AG04450 (cell line): ENCODE results near the gene VPS8. TPM values are rescaled to one million over a fixed set of nuclear protein-coding genes. Genes with fewer than 3 reads are reported as not detected.

ENCODE experiments used
- CTCF ChIA-PET: fragments of 300-600, 350-600 bp; formaldehyde crosslinking; extraction: SDS; loops from one replicate; lab custom pipeline; 2022; ENCODE audit warnings: antibody characterized with exemption, inconsistent platforms; lab: Charles Lee
- POLR2A ChIA-PET: fragments of 350-600 bp; formaldehyde crosslinking; extraction: SDS; loops from one replicate; lab custom pipeline; 2021; ENCODE audit warnings: antibody characterized with exemption, inconsistent platforms; lab: Yijun Ruan, JAX
- DNase-seq: peaks from one replicate; pipeline ENCODE4 v3.0.0-alpha.2; 2011; ENCODE audit warnings: low read depth, low spot score
- H3K27ac ChIP-seq: one replicate; pipeline ENCODE4 v1.5.1; 2012; ENCODE audit warnings: low read depth, low read length, control low read depth
- H3K27me3 ChIP-seq: one replicate; pipeline ENCODE4 v1.6.0; 2012; ENCODE audit warnings: low read length; ENCODE audit not compliant: control insufficient read depth, insufficient read depth
- H3K4me3 ChIP-seq: 2 replicates; pipeline ENCODE4 v1.5.1; 2011; ENCODE audit warnings: mild to moderate bottlenecking, low read depth, low read length, control low read depth
- H3K9me3 ChIP-seq: 2 replicates; pipeline ENCODE4 v1.5.1; 2012; ENCODE audit warnings: low read length; ENCODE audit not compliant: control insufficient read depth, insufficient read depth
- polyA plus RNA-seq: library from polyadenylated mRNA; depleted of rRNA; stranded (reverse); fragments of >200 nt; gene quantifications from 2 replicates; pipeline ENCODE4 v1.2.3, GENCODE V29; 2011
- TF ChIP-seq, protein P1 (sequence below): IDR thresholded peaks from 2 replicates; pipeline ENCODE4 v1.5.1; 2011; ENCODE audit warnings: low read depth, low read length, control low read depth, inconsistent platforms

The VPS8 gene
- polyA plus RNA-seq, 1 experiment, result 40.6 TPM

DNA sequence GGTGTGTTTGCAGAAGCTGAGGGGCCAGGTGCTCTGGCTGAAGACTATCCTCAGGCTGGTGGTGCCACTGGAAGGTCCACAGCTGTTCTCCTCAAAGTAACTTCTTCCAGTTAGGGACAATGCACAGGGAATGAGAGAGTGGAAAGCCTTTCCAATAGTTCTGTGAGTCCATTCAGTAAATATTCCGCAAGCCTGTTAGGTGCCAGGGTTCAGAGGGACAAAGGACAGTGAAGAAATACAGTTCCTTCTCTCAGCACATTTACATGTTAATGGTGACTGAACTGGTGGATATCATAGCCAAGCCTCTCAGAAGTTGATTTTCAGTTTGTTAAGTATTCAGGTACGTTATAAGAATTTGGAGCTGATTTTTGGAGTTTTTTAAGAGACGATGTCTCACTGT, 218.4 kb downstream of the VPS8 start:
- Histone ChIP-seq H3K4me3 (no peak overlapping the region), H3K27ac (no peak overlapping the region), H3K9me3 (no peaks in the 10 kb centered on the region), H3K27me3 (no peaks in the 10 kb centered on the region)
- DNase-seq, result no peak
- TF ChIP-seq, protein P1, sequence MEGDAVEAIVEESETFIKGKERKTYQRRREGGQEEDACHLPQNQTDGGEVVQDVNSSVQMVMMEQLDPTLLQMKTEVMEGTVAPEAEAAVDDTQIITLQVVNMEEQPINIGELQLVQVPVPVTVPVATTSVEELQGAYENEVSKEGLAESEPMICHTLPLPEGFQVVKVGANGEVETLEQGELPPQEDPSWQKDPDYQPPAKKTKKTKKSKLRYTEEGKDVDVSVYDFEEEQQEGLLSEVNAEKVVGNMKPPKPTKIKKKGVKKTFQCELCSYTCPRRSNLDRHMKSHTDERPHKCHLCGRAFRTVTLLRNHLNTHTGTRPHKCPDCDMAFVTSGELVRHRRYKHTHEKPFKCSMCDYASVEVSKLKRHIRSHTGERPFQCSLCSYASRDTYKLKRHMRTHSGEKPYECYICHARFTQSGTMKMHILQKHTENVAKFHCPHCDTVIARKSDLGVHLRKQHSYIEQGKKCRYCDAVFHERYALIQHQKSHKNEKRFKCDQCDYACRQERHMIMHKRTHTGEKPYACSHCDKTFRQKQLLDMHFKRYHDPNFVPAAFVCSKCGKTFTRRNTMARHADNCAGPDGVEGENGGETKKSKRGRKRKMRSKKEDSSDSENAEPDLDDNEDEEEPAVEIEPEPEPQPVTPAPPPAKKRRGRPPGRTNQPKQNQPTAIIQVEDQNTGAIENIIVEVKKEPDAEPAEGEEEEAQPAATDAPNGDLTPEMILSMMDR, result no peak
- ChIA-PET POLR2A (no interaction called here), CTCF (no interaction called here)

DNA sequence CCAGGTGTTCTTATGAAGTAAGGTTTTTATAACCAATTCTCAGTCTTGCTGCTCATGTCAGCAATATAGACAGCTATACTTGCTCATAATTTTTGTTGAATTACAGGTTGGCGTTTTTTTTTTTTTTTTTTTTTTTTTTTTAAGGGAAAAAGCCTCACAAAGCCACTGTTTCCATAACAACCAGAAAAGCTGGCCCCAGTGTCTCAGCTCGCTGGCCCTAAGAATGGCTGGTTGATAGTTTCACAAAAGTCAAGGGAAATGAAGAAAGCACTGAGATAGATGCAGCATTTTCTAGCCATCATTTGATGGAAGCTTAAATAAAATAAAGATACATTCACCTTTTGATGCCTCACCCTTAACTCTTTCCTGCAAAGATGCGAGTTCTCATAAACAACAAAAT, 219.0 kb downstream of the VPS8 start:
- ChIA-PET CTCF (no interaction called here), POLR2A (no interaction called here)
- Histone ChIP-seq H3K9me3 (no peaks in the 10 kb centered on the region), H3K27ac (no peak overlapping the region), H3K4me3 (no peak overlapping the region), H3K27me3 (no peaks in the 10 kb centered on the region)
- DNase-seq, result no peak
- TF ChIP-seq, protein P1, result no peak

DNA sequence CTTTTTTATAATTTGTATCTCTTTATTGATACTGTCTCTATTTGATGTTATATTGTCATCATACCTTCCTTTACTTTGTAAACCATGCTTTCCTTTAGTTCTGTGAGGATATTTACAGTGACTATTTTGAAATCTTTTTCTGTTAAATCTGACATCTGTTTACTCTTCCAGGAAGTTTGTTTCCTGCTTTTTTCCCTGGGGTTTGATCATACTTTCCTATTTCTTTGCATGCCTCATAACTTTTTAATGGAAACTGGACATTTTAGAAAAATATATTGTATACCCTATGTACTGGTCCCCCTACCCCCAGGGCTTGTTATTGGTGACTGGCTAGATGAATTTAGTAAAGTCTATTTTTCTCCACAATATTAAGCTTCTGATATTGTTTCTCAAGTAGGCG, 225.8 kb downstream of the VPS8 start:
- TF ChIP-seq, protein P1, result no peak

DNA sequence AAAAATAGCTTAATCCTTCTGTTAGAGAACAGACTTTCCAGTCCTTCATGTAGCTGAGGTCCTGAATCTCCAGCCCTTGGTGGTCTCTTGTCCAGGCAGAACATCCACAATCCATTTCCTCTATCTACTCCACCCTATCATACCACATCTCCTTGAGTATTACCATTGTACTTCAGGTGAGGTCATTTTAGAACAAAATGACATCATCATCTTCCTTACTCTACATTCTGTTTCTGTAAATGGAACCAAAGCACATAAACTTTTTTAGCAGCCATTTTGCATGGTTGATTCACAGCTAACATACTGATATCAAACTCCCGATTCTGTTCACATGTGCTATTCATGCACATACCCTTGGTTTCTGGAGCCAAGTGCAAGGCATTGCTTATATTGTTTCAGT, 228.5 kb downstream of the VPS8 start:
- ChIA-PET CTCF (interaction anchor here (0.5 kb wide), 1 partner anchor 26 kb away, joined by 3 read pairs; no protein-coding TSS in a partner anchor), POLR2A (no interaction called here)
- no peak overlapping the region for H3K27ac ChIP-seq
- H3K27me3 ChIP-seq, result no peaks in the 10 kb centered on the region
- no peaks in the 10 kb centered on the region for H3K9me3 ChIP-seq
- TF ChIP-seq, protein P1, result no peak
- no peak for DNase-seq
- H3K4me3 ChIP-seq, result no peak overlapping the region

More for the DNA sequence above, 225.8 kb downstream of the VPS8 start:
- Histone ChIP-seq H3K9me3 (no peaks in the 10 kb centered on the region), H3K4me3 (no peak overlapping the region), H3K27me3 (no peaks in the 10 kb centered on the region), H3K27ac (no peak overlapping the region)
- DNase-seq, result no peak
- POLR2A ChIA-PET, result no interaction called here
- CTCF ChIA-PET, result no interaction called here

DNA sequence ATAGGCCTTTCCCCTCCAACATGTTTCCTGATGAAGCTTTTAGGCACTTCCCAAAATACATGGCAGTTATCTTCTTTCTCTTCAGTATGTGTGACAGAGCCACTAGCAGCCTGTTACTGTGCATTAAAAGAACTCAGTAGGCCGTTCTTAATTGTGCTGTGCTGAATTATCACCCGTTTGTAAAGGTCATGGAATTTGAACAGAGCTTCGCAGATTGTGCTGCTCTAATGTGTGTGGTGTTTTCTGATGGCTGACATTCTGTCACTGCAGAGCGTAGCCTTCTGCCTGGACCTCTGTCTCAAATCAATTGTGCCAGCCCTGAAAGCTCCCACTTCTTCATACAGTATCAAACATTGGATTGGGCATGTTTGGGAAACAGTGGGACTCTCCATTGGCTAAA, 229.6 kb downstream of the VPS8 start:
- Histone ChIP-seq H3K4me3 (no peak overlapping the region), H3K27ac (no peak overlapping the region), H3K27me3 (no peaks in the 10 kb centered on the region), H3K9me3 (no peaks in the 10 kb centered on the region)
- no peak for DNase-seq
- TF ChIP-seq, protein P1, result no peak
- CTCF ChIA-PET, result no interaction called here
- POLR2A ChIA-PET, result no interaction called here
